ENCODE data around the gene TIGD2. TPM values are rescaled to one million over a fixed set of nuclear protein-coding genes. Genes with fewer than 3 reads are reported as not detected.

The TIGD2 gene
- total RNA-seq, 1 donor from 2014 or later, result 2.4 TPM

GRCh38 chr4:89156174-89156914 is 45.0 kb downstream of the TIGD2 start:
- intact Hi-C loops (cut with DNase I), result loop anchor here (5.0 kb wide), 1 partner anchor 276 kb away; no protein-coding TSS in a partner anchor
- DNase-seq (no peak), ATAC-seq (ENCODE audit: poor library complexity) (no peak)

GRCh38 chr4:89157488-89158024 is 46.2 kb downstream of the TIGD2 start:
- ATAC-seq (ENCODE audit: poor library complexity) (no peak), DNase-seq (no peak)
- intact Hi-C loops (cut with DNase I), result loop anchor here (5.0 kb wide), 1 partner anchor 275 kb away; no protein-coding TSS in a partner anchor

GRCh38 chr4:89158884-89159503 is 47.7 kb downstream of the TIGD2 start:
- ATAC-seq (ENCODE audit: poor library complexity) (peak; percentile 71), DNase-seq (no peak)
- intact Hi-C loops (cut with DNase I), result loop anchor here (5.0 kb wide), 1 partner anchor 273 kb away; no protein-coding TSS in a partner anchor

GRCh38 chr4:89160806-89161205 is 49.5 kb downstream of the TIGD2 start:
- no peak for DNase-seq
- intact Hi-C loops (cut with DNase I), result no loop called here
- no peak for ATAC-seq (ENCODE audit: poor library complexity)

- DNase-seq (no peak), ATAC-seq (ENCODE audit: poor library complexity) (no peak)
- intact Hi-C loops (cut with DNase I), result no loop called here
These were observed 50.5 kb downstream of the TIGD2 start for GRCh38 chr4:89161841-89162240.

GRCh38 chr4:89162496-89162895 is 51.2 kb downstream of the TIGD2 start:
- no peak for DNase-seq
- peak; percentile 34 for ATAC-seq (ENCODE audit: poor library complexity)
- intact Hi-C loops (cut with DNase I), result no loop called here

- DNase-seq (no peak), ATAC-seq (ENCODE audit: poor library complexity) (no peak)
- intact Hi-C loops (cut with DNase I), result no loop called here
These were observed 51.7 kb downstream of the TIGD2 start for GRCh38 chr4:89162987-89163386.

GRCh38 chr4:89164400-89164799 is 53.1 kb downstream of the TIGD2 start:
- DNase-seq (no peak), ATAC-seq (ENCODE audit: poor library complexity) (no peak)
- intact Hi-C loops (cut with DNase I), result no loop called here

Other genes starting within 250 kb of the TIGD2 start
- gene FAM13A, start 54.3 kb upstream of the TIGD2 start, total RNA-seq, result 18.0 TPM
- gene GPRIN3, start 196.3 kb downstream of the TIGD2 start, total RNA-seq, result 6.2 TPM